ENCODE results near the gene SCUBE1.

SCUBE1 gene

DNA sequence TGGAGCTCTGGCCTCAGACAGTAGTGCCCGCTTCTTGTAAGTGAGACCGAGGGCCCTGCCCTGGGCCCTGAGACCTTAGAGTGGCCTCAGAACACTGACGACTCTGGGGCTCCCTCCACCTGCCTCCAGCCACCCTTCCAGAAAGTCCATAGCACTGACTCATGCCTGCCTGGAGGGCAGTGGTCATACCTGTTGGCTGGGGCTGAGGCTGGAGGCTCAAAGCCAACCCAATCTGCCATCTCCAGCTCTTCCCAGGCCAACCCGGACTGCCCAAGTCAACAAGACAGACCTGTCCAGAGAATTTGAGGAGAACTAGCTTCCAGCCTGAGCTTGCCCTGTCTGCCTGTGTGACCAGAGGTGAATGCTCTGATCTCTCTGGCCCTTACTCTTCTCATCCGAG lies 89.3 kb downstream of the SCUBE1 start:
- no peak for FAIRE-seq

DNA sequence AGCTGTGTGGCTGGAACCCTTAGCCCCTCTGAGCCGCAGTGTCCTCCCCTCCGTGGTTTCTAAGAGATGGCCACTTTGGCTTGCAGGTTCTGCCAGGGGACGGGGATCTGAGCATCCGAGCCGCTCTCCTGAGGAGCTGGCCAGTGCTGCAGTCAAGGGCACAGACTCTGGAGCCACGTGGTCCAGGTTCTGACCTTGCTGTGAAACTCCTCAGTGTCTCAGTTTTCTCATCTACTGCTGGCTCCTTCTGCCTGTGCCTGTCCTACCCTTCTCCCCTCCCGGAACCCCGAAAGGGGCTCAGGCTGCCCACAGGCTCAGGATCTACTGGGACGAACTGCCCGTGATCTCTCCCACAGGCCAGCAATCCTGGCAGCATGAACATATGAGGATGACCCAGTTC lies 90.9 kb downstream of the SCUBE1 start:
- no peak for FAIRE-seq

DNA sequence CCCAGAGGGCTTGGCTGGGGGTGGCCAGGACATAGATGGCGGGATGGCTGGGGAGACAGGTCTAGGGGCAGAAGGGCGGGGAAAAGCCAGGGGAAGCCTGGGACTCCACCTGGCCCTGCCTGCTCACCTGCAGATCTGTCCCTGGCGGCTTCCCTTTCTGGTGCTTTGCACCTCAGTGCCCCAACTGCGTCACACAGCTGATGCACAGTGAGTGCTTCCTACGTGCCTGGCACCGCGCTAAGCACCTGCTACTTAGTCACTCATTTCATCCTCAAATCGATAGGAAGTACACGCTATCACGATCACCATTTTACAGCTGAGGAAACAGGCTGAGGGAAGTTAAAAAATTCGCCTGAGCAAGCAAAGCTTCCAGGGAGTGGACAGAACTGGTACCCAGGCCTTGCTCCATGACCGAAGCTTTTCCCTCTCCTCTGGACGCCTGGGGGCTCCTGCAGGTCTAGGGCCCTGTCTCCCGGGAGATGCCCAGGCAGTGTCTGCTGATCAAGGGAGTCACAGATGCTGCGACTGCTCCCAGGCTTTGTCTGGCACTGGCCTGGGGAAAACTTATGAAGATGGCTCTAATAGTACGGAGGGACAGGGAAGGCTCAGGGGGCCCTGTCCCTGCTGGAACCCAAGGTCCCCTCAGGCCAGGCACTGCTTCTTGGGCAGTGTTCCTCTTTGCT lies 93.2 kb downstream of the SCUBE1 start:
- FAIRE-seq: no peak

DNA sequence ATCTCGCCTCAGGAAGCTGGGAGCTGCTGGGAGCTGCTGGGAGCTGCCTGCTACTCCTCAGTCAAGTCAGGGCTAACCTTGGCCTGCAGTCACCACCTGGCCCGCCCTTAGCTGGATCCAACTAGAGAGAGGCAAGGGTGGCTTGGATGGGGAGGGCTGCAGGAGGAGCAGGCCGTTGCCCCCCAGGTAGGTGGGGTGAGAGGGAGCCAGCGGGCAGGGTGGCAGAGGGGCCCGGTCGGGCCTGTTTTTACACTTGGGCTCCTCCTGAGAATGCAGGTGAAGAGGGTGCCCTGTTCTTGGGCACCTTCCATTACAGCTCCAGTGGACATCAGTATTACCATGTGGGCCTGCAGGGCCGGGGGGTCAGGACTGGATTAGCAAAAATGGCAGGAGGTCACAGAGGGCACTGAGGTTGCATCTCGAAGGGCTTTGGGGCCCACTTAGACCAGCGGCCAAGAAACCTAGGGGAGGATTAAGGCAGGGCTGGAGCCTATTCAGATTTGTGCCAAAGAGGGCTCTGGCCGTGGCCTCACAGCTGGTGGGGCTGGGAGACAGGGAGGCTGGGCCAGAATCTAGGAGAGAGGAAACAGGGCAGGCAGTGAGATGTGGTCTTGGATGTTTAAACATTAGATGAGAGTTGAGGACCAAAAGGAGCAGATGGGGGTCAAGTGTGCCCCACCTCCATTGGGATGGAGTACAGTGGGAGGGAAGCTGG lies 95.5 kb downstream of the SCUBE1 start:
- no peak for FAIRE-seq

DNA sequence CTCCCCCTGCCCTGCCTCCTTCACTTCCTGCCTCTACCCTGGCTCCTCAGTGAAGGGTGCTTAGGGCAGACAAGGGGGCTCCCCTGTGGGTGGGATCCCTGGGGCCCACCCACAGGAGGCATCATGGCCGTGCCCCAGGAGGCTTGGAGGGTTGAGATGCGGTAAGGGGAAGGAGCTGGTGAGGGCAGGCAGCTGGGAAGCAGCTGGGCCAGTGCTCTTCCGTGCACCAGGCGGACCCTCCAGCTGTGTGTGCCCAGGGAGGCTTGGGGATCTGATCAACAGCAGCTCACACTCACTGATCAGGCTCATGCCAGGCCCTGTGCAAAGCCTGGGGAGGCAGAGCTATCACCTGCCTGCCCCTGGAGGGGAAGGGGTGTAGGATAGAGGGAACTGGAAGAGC lies 97.0 kb downstream of the SCUBE1 start:
- no peak for FAIRE-seq

DNA sequence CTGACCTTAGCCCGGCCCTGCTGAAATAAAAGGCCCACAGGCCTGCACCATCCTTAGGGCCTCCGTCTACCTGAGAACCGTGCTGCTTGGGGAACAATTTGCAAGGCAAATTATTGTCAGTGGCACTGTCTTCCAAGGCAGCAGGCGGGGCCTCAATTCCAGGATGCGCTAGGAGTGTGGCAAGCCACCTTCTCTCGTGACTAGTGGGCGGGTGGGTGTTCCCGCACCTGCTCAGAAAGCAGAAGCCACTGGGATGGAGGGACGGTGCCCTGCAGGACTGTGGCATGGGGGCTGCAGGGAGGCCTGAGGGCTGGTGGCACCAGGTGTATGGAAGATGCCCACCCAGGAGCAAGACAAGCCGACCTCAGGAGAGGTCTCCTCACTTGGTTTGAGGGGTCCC lies 97.5 kb downstream of the SCUBE1 start:
- no peak for FAIRE-seq

DNA sequence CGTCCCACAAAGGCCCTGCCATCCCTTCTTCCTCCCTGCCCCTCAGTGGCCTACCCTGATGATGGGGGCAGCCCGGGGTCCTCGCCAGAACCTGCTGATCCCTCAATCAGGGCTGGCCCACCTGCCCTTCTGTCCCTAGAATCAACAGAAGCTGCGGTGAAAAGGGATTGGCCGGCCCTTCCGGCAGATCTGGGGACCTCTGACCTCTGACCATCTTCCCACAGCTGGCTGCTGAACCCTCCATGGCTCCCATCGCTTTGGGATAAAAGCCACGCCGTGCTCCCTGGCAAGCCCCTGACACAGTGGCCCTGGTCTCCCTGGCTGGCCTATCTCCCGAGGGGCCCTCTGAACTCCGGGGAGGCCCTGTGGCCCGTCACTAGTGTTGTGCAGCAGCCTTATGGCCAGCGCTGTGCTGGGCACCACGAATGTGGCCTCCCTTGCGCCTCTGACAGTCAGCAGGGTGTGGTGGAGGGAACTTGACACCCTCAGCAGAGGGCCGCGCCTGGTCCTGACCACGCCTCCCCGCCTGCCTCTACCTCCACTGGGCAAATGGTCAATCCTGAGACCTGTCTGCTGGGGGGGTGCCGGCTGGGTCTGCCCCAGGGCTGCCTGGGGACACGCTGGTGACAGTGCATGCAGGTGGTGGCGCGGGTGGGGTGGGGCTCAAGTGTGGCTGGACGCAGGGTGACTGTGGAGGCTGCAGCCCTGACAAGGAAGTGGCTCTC lies 98.2 kb downstream of the SCUBE1 start:
- FAIRE-seq: no peak

DNA sequence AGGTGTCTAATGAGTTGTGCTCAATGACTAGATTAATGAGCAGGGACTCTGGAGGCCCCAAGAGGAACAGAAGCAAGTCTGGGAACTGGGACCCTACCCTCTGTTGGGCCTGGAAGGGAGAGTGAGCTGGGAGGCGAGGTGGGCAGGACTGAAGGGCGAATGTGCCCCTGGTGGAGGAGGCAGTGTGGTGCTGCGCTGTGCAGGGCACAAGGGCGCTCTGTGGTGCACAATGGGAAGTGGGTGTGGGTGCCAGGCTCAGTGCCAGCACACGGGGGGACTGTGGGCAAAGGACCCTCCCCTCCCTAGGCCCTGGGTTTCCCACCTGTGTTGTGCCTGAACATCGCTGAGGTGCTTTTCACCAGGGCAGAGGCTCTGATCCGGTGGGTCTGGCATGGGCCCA lies 98.8 kb downstream of the SCUBE1 start:
- no peak for FAIRE-seq

DNA sequence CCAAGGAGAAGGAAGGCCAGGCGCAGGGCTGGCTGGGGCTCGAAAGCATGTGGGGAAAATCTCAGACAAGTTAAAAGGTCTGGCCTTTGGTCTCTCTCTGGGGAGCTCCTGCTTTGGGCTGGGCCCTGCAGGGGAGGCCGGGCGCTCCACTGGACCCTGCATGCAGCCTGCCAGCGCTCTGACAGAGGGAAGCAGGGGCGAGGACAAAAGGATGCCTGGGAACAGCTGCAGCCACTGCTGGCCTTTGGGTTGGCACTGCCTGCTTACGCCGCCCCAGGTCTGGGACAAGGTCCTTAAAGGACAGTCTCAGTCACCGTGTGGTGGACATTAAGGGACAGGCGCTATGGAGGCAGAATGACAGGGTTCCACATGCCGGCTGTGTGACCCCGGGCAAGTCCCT lies 99.8 kb downstream of the SCUBE1 start:
- FAIRE-seq: no peak

DNA sequence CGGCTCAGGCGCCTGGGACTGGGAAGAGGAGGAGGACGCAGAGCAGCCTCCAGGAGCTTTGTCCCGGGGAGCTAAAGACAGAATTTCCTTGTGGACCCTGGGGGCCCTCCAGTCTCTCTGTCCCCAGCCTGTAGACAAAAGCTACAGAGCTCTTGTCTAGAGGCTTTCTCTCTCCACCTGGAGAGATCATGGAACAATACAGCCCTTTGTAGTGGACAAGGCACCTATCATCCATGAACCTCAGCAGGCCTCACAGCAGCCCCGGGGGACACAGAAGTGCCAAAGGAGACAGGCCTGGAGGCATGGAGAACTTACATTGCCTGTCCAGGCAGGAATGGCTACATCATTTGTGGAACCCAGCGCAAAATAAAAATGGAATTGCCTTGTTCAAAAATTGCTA lies 100.5 kb downstream of the SCUBE1 start:
- no peak for FAIRE-seq

DNA sequence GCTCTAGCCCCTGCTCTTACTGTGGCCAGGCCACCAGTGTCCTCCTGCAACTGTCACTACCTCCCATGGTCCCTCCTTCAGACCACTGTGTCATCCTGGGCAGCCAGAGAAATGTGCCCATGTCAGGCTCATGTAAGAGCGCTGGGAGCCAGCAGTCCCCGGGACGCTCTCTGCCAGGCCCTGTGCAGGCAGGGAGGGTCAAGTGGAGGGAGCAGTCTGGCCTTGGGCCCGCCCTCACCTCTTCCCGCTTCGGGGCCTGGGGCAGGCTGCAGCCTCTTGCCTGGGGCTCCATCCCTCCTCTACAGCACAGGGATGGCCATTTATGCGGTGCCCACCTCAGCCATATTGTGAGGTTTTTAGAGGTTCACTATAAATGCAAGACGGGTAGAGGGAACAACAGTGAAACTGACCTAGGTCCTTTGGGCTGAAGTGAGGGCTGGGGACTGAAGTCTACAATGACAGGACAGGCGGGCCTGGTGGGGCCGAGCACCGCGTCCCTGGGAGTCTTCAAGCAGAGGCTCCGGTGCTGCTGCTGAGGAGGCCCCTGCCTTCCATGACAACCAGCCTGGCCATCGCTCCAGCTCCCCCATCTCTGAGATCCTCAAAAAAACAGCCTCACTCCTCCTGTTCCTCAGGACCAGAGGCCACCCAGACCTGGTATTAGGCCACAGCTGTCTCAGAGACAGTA lies 101.3 kb downstream of the SCUBE1 start:
- no peak for FAIRE-seq

DNA sequence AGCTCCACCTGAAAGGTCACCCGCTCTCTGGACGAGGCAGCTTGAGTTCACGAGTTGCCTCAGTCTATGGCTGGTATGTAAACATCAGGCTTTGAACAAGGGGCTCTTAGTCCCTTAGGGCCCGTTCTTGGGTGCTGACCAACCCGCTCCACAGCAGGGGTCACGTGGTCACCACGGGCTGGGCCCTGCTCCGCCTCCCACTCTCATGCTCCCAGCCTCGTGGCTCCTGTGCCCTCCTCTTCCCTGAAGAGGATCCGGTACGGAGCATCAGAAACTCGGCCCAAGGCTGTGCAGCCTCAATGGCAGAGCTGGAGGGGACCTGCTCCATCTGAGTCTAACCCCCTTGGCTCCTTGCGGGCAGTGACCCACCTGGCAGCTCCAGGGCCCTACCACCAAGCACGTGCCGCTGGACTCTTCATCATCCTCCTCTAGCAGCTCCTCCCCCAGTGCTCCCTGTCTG lies 102.0 kb downstream of the SCUBE1 start:
- no peak for FAIRE-seq

DNA sequence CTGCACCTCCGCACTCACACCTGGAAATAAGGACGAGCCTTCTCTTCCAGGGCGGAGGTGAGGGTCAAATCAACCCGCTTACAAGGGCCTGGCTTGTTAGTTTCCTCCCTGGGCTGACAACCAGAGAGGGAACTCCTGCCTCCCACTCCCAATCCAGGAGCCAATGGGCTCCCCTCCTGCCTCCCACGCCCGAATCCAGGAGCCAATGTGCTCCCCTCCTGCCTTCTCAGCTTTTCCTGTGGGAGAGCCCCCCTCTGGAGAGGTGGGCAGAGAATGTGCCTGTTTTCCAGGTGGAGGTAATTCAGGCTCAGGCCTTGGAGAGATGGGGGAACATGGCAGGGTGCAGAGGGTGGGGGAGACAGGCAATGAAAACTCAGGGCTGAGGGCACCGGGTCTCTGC lies 102.6 kb downstream of the SCUBE1 start:
- FAIRE-seq: no peak

DNA sequence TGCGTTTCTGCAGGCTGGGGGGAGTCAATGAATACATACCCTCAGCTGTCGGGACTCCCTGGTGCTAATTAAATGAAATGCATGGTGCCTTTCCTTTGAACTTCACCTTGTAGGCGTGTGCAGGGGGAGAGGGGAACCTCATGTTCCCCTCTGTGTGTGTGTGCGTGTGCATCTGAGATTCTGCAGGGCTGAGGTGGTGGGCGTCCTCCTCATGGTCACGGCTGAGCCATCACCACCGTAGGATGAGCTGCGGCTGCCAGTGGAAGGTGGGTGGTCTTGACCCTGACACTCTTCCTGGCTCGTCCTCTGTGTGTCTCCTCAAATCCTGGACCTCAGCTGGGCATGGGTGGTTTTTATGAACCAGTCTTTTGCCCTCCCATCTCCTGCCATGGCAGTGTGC lies 103.2 kb downstream of the SCUBE1 start:
- no peak for FAIRE-seq

DNA sequence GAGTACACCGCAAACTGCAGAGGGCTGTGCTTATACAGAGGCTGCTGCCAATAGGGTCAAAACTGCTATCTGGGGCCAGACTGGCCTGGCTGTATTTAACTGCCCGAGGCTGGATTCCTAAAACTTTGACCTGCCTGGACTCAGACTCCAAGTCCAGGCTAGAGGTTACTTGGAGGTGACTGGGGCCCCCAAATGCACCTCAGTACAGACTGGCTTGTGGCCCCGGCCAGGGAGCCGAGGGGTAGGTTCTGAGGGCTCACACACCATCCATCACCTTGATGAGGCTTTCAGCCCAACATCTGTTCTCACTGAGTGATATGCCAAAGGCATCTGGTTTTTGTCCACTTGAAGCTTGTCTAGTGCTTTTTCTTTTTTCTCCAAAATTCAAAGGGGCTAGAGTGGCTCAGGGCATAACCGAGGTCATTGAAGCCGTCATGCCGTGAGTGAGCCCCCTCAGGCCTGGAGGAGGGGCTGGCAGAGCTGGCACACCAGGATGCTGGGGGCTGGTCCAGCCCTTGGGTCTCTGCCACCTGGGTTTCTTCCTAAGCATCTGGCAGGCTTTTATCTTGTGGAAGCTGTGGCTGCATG lies 103.9 kb downstream of the SCUBE1 start:
- FAIRE-seq: no peak

DNA sequence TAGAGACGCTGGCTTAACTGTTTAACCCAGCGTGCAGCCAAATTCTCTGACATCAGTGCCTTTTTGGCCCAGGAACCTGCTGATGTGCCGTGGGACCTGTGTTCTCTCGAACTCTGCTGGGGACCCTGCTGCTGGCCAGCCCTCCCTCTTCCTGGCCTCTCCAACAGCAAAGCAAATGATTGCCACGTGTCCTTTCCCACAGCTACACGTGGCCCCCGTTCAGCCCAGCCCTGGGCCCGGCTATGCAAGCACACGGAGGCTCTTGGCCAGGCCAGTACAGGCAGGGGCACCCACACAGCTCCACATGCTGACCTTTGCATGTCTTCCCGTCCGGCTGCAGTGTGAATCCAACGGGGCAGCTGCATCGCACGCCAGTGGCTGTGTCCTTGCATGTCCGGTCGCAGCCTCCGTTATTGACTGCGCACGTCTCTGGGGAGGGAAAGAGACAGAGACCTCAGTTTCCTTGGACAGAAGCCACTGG lies 104.6 kb downstream of the SCUBE1 start:
- FAIRE-seq: no peak

DNA sequence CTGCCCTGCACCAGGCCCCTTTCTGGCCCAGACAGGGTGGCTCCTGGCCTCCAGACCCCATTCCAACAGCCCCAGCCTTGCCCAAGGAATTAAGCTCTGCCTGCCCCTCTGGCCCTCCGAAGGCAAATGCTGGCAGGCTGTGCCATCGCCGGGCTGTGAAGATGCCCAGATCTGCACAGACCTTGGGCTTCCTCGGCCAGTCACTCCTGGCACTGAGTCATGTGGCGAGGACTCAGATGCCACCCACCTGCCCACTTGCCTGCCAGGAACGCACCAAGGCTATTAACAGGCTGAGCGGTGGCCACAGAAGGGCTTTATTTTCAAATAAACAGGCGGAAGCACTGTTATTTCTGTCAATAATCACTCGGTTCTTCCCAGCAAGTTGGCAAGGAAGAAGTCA lies 105.9 kb downstream of the SCUBE1 start:
- FAIRE-seq: no peak

DNA sequence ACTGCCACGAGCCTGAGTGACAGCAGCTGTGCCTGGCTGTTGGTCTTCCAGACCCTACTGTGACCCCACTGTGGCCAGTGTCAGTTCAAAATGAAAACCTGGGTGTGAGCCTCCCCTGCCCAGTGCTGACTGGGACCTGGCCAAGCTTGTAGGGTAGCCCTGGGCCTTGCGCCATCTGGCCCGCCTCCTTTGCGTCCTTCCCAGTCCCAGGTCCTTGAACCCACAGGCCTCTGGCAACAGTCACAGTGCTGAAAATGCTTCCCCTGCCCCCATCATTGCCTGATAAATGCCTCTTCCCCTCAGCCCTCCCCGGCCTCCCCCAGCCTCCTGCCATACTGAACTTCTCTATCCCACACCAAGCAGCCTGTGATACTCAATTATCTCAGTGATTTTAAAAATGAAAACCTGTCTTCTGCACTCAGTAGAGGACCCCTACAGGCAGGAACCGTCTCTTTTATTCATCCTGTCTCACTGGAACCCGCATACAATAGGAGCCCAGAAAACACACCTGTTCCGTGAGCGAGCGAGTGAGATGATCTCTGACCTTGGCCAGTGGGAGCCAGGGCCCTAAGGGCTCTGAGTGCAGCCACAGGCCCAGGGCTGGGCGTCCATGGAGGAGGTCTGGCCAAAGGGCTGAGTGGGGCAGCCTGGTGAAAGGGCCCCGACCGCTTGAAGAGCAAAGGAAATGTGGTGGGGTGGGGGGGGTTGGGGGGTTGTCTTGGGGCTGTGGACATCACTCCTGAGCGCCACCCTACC lies 106.6 kb downstream of the SCUBE1 start:
- no peak for FAIRE-seq

DNA sequence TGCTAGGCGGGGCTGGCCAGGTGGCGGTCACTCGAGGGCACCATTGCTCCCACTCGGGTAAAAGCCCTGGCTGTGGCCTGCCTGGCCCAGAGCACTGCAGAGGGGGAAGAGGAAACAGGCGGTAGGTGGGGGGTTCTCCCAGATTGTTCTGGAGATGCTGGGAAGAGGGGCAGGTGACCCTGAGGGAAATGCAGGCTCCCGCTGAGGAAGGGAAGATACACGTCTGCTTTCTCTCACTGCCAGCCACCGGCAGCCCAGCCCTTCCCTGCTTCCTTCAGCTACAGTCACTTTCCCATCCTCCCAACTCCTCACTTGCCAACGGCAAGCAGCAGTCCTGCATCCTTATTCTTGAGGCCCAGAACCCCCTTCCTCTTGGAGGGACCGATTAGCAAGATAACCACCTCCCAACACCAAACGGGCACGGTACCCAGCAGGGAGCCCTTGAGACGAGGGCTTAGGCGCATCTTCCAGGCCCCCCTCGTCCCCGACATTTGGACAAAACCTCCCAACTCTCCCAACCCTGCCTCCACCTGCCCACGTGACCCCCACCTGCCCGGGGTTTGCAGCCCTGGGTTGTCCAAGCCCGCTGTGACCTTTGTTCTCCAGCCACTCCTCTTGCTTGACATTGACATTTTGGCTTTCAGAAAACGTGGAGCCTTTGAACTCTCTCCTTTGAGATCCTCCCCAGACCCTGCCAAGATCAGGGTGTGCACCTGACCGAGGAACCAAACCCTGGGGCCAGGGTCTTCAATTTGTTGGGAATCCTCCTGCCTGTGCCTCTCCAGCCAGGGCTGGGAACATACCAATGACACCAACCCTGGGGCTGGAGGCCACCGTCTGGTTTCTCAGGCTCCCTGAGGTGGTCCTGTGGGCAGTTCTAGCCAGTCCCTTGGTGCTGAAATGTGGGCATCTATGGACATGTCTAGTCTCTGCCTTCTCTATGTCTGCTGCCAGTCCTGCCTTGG lies 107.4 kb downstream of the SCUBE1 start:
- FAIRE-seq: no peak

DNA sequence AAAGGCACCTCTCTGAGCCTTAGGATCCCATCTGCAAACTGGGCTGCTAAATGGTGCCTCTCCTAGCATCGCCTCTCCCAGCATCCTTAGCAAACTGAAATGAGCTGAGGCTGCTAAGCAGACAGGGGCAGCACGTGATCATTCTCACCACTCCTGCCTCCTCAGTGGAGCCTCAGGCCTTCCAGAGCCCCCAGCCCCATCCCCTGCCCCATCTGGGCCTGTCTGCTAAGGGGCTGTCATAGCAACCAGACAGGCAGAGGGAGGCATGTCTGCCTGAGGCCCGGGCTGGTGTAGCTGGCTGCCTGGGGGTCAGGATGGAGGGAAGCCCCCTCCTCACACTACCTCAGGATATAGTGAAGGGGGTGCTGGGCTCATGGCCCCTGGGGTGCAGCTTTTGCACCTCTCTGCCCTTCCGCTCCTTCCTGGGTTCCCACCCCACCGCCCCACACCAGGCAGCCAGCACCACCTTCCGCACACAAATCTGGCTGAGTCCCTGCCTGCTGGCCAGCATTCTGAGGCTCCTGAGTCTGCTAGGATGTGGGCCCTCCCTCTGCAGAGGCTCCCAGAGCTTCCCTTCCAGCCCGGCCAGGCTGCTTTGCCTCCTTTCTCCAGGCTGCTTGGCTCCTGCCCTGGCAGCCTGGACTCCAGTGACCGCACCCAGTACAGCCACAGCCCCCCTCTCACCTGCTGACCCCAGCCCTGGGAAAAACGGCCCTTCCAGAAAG lies 108.7 kb downstream of the SCUBE1 start:
- FAIRE-seq: no peak

All from A204.1 (cell line).